Small intestine (tissue), 7 donors: ENCODE measurements around the gene BMP8B. TPM values are rescaled to one million over a fixed set of nuclear protein-coding genes. Genes with fewer than 3 reads are reported as not detected.

Experiments used
- DNase-seq, 2 donors: peaks; one replicate each; pipeline versions ENCODE4 v3.0.0 to v3.0.0-alpha.2; 2013
- FAIRE-seq: peaks from 2 replicates; lab custom pipeline; 2012; peaks lifted over from hg19 to GRCh38; lab: Jason Lieb, UNC
- H3K27ac ChIP-seq, 3 donors: one replicate each; pipeline ENCODE4 v1.5.1; 2013; ENCODE audit warnings: low read length in 2 of 3, mild to moderate bottlenecking in 2 of 3, control low read depth in 1 of 3, inconsistent platforms in 1 of 3, low read depth in 1 of 3, moderate library complexity in 1 of 3
- H3K27me3 ChIP-seq, 3 donors: one replicate each; pipeline ENCODE4 v1.6.1; 2013; ENCODE audit warnings: low read length in 3 of 3, inconsistent platforms in 1 of 3; ENCODE audit not compliant: control insufficient read depth in 3 of 3, insufficient read depth in 3 of 3
- H3K36me3 ChIP-seq, 3 donors: one replicate each; pipeline ENCODE4 v1.6.1; 2013; ENCODE audit warnings: low read length in 3 of 3, inconsistent platforms in 1 of 3, low read depth in 1 of 3, mild to moderate bottlenecking in 1 of 3, moderate library complexity in 1 of 3; ENCODE audit not compliant: control insufficient read depth in 3 of 3, insufficient read depth in 2 of 3
- H3K4me1 ChIP-seq, 3 donors: one replicate each; pipeline ENCODE4 v1.6.1; 2013; ENCODE audit warnings: low read length in 2 of 3, inconsistent platforms in 1 of 3, low read depth in 1 of 3, mild to moderate bottlenecking in 1 of 3, moderate library complexity in 1 of 3; ENCODE audit not compliant: control insufficient read depth in 3 of 3, insufficient read depth in 2 of 3
- H3K4me3 ChIP-seq, 3 donors: one replicate each; pipeline ENCODE4 v1.5.1; 2013; ENCODE audit warnings: low read length in 3 of 3, control low read depth in 1 of 3, inconsistent platforms in 1 of 3, low read depth in 1 of 3, mild to moderate bottlenecking in 1 of 3, moderate library complexity in 1 of 3
- H3K9me3 ChIP-seq, 2 donors: one replicate each; pipeline ENCODE4 v1.6.1; 2013; ENCODE audit warnings: low read depth in 1 of 2, low read length in 1 of 2; ENCODE audit not compliant: control insufficient read depth in 2 of 2, insufficient read depth in 1 of 2
- WGBS, 3 donors: extraction: QIAGEN DNeasy Blood & Tissue Kit; methylation state at CpG; one replicate each; pipeline ENCODE4 v1.1.7; 2013; 5-methylcytosine and 5-hydroxymethylcytosine counted together
- polyA plus RNA-seq, 4 donors: library from polyadenylated mRNA; stranded (reverse) in 3 of 4; unstranded in 1 of 4; fragments of 200-250 nt in 3 of 4; fragments of 120-200 nt in 1 of 4; gene quantifications; one replicate each; pipeline versions ENCODE4 v1.2.1 to v1.2.3, GENCODE V29; 2013
- donor health status: healthy with polysubstance abuse.
- donor health status: control.
- donor health status: control.
- donor health status: Bipolar disorder and iron deficiency.
- donor health status: healthy.

The BMP8B gene
- polyA plus RNA-seq, 4 donors = 1.0 to 13.8 (median 7.6) TPM

DNA sequence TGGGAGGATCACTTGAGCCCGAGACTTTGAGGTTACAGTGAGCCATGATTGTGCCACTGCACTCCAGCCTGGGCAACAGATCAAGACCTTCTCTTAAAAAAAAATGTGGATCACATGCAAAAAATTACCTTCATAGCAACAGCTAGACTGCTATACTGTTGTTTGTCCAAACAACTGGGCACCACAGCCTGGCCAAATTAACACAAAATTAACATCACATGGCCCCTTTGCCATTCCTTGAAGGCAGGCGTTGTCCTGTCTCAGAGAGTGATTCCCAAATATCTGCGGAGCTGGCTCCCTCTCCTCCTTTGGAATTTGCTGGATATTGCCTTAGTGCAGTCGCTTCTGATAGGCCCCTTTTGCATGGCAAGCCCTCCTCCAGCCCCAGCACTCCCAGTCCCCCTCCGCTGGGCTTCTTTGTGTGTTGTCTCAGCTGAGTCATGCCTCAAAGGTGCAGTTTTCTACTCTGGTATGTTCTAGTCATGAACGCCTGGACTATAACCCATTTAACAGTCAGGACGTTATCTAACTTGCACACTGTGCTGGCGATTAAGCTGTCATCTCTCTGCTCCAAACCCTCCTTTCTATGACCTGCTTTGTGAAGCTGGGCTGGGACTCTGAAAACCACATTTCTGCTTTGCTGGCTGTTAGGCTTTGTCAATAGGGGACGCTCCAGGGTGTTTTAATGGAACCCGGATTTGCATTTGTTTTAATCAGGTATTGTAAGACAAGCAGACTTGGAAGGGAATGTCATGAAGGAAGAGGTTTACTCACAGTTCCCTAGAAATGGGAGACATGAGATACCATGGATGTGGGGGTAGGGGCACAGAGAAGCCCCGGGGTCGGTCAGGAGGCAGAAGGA, 77.3 kb downstream of the BMP8B start:
- no peak for FAIRE-seq
- peak; percentile 65 to 81 for DNase-seq
- Histone ChIP-seq H3K4me3 (no peak overlapping the region), H3K27me3 (peaks cover 0 to 10% (median 6%) of the 10 kb centered on the region in 3 donors), H3K4me1 (peaks cover 0 to 7% (median 4%) of the 10 kb centered on the region in 3 donors), H3K27ac (no peak overlapping the region), H3K36me3 (no peaks in the 10 kb centered on the region), H3K9me3 (no peaks in the 10 kb centered on the region)
- 54 to 68% (median 59%) methylated on average over 12 of the region's 12 CpGs for WGBS, 3 donors

GRCh38 chr1:39707506-39707905, 81.2 kb downstream of the BMP8B start:
- peak; percentile 5 for FAIRE-seq
- H3K36me3 ChIP-seq = no peaks in the 10 kb centered on the region
- 25 to 59% (median 53%) methylated on average over 4 of the region's 4 CpGs for WGBS, 3 donors

More at GRCh38 chr1:39707506-39707905, 81.2 kb downstream of the BMP8B start:
- Histone ChIP-seq H3K27ac (no peak overlapping the region), H3K27me3 (peaks cover 0 to 3% (median 0%) of the 10 kb centered on the region in 3 donors), H3K4me3 (no peak overlapping the region), H3K9me3 (no peaks in the 10 kb centered on the region), H3K4me1 (peaks cover 0 to 7% (median 4%) of the 10 kb centered on the region in 3 donors)
- peak; percentile 12 to 80 for DNase-seq

Other genes with a start within 250 kb of the BMP8B start
- 100 to 1,000 TPM in 2 of 4 donors, 10 to 100 TPM in 2; 67.5 to 129 (median 104) TPM for gene PABPC4, start 212.1 kb downstream of the BMP8B start, polyA plus RNA-seq
- 1 to 10 TPM in 3 of 4 donors, not detected in 1; 1.1 to 4.7 (median 3.4) TPM for gene HEYL, start 149.2 kb downstream of the BMP8B start, polyA plus RNA-seq
- gene NT5C1A, start 116.8 kb downstream of the BMP8B start, polyA plus RNA-seq = under 1 TPM in 2 of 4 donors, not detected in 2; 0.12 to 0.16 TPM
- gene HPCAL4, start 97.4 kb downstream of the BMP8B start, polyA plus RNA-seq = under 1 TPM; 0.10 to 0.27 (median 0.22) TPM
- 10 to 100 TPM; 39.7 to 72.5 (median 55.6) TPM for gene PPIE, start 50.0 kb downstream of the BMP8B start, polyA plus RNA-seq
- gene OXCT2, start 17.5 kb downstream of the BMP8B start, polyA plus RNA-seq = 1 to 10 TPM; 1.0 to 3.5 (median 3.0) TPM
- gene TRIT1, start 94.6 kb upstream of the BMP8B start, polyA plus RNA-seq = 10 to 100 TPM in 2 of 4 donors, 1 to 10 TPM in 2; 4.3 to 23.6 (median 9.3) TPM
- 1 to 10 TPM; 3.5 to 9.0 (median 6.1) TPM for gene MYCL, start 113.1 kb upstream of the BMP8B start, polyA plus RNA-seq
- gene MFSD2A, start 166.3 kb upstream of the BMP8B start, polyA plus RNA-seq = 10 to 100 TPM; 14.3 to 57.5 (median 31.7) TPM